HG03039 (cell line): ENCODE data around the gene SH3PXD2B.
"Not testable (repeated sequence)": the region's sequence is repeated elsewhere in the genome, so short reads cannot be mapped to it uniquely, and the experiment has no call there.

Experiments
- ATAC-seq: cut with Tn5 transposase; IDR thresholded peaks from one replicate; pipeline ENCODE4 v1.9.1; 2021; ENCODE audit warnings: mild to moderate bottlenecking, moderate library complexity; ENCODE audit not compliant: unreplicated experiment

Gene SH3PXD2B

GRCh38 chr5:172373680-172374079 is 80.6 kb downstream of the SH3PXD2B start:
- ATAC-seq: no peak

GRCh38 chr5:172371684-172372083 is 82.6 kb downstream of the SH3PXD2B start:
- ATAC-seq: no peak

GRCh38 chr5:172370648-172371545 is 83.4 kb downstream of the SH3PXD2B start:
- ATAC-seq: no peak

GRCh38 chr5:172370237-172370640 is 84.1 kb downstream of the SH3PXD2B start:
- no peak for ATAC-seq

GRCh38 chr5:172368699-172369098 is 85.6 kb downstream of the SH3PXD2B start:
- ATAC-seq: not testable (repeated sequence)

GRCh38 chr5:172365948-172366608 is 88.2 kb downstream of the SH3PXD2B start:
- no peak for ATAC-seq

GRCh38 chr5:172364773-172365172 is 89.6 kb downstream of the SH3PXD2B start:
- ATAC-seq: no peak

- no peak for ATAC-seq
These were observed 91.6 kb downstream of the SH3PXD2B start for GRCh38 chr5:172362755-172363154.

- ATAC-seq: no peak
These were observed 92.6 kb downstream of the SH3PXD2B start for GRCh38 chr5:172361566-172362238.

GRCh38 chr5:172358345-172358744 is 96.0 kb downstream of the SH3PXD2B start:
- ATAC-seq: no peak

GRCh38 chr5:172356527-172356926 is 97.8 kb downstream of the SH3PXD2B start:
- ATAC-seq: no peak

- no peak for ATAC-seq
These were observed 98.3 kb downstream of the SH3PXD2B start for GRCh38 chr5:172356047-172356446.

GRCh38 chr5:172353846-172354245 is 100.5 kb downstream of the SH3PXD2B start:
- no peak for ATAC-seq

- ATAC-seq: no peak
These were observed 101.0 kb downstream of the SH3PXD2B start for GRCh38 chr5:172353271-172353812.

- not testable (repeated sequence) for ATAC-seq
These were observed 101.8 kb downstream of the SH3PXD2B start for GRCh38 chr5:172352526-172352925.

- no peak for ATAC-seq
These were observed 103.0 kb downstream of the SH3PXD2B start for GRCh38 chr5:172351240-172351778.

- no peak for ATAC-seq
These were observed 103.8 kb downstream of the SH3PXD2B start for GRCh38 chr5:172350212-172351181.

- not testable (repeated sequence) for ATAC-seq
These were observed 105.6 kb downstream of the SH3PXD2B start for GRCh38 chr5:172348733-172349132.

GRCh38 chr5:172348084-172348483 is 106.2 kb downstream of the SH3PXD2B start:
- ATAC-seq: no peak
